HEK293 (cell line): ENCODE results near the gene ATP8A2.

Source experiments
- ATF2 ChIP-seq: fragments of 450-650 bp; formaldehyde crosslinking; IDR thresholded peaks from 2 replicates; pipeline ENCODE4 v1.5.1; 2016; ENCODE audit warnings: missing biosample characterization, missing genetic modification characterization, low read depth
- CTCF ChIP-seq: fragments of 450-650 bp; formaldehyde crosslinking; IDR thresholded peaks from 2 replicates; pipeline ENCODE4 v1.5.1; 2016; ENCODE audit warnings: missing biosample characterization, missing genetic modification characterization
- PATZ1 ChIP-seq: fragments of 450-650 bp; formaldehyde crosslinking; IDR thresholded peaks from 2 replicates; pipeline ENCODE4 v1.5.1; 2016; ENCODE audit warnings: missing biosample characterization, missing genetic modification characterization
- SETDB1 ChIP-seq: IDR thresholded peaks from one replicate; pipeline ENCODE4 v1.6.1; 2017; ENCODE audit warnings: mild to moderate bottlenecking, low read length, moderate library complexity, mixed read lengths; ENCODE audit not compliant: insufficient read length
- TRIM28 ChIP-seq: IDR thresholded peaks from 2 replicates; pipeline ENCODE4 v1.6.1; 2011; ENCODE audit warnings: low read length, control low read depth, borderline replicate concordance
- TSHZ1 ChIP-seq: fragments of 450-650 bp; formaldehyde crosslinking; IDR thresholded peaks from 2 replicates; pipeline ENCODE4 v1.5.1; 2016; ENCODE audit warnings: missing biosample characterization, missing genetic modification characterization, borderline replicate concordance
- ZBTB17 ChIP-seq: fragments of 450-650 bp; formaldehyde crosslinking; IDR thresholded peaks from 2 replicates; pipeline ENCODE4 v1.5.1; 2016; ENCODE audit warnings: missing biosample characterization, missing genetic modification characterization
- ZNF140 ChIP-seq: fragments of 450-650 bp; formaldehyde crosslinking; IDR thresholded peaks from 2 replicates; pipeline ENCODE4 v1.5.1; 2016; ENCODE audit warnings: missing biosample characterization, missing genetic modification characterization
- ZNF274 ChIP-seq, 2 experiments: fragments of 200-500 bp in 1 of 2; fragments of 450-650 bp in 1 of 2; sonication (Bioruptor generic) in 1 of 2; formaldehyde crosslinking in 1 of 2; IDR thresholded peaks; 2 replicates each; pipeline versions ENCODE4 v1.5.1 to v1.6.1; 2014 to 2016; ENCODE audit warnings: borderline replicate concordance in 1 of 2, inconsistent platforms in 1 of 2, low read length in 1 of 2, missing biosample characterization in 1 of 2, missing genetic modification characterization in 1 of 2
- ZNF449 ChIP-seq: fragments of 450-650 bp; formaldehyde crosslinking; IDR thresholded peaks from 2 replicates; pipeline ENCODE4 v1.5.1; 2017; ENCODE audit warnings: missing biosample characterization, mild to moderate bottlenecking, missing genetic modification characterization, moderate library complexity
- ZNF473 ChIP-seq: fragments of 450-650 bp; formaldehyde crosslinking; IDR thresholded peaks from 2 replicates; pipeline ENCODE4 v1.5.1; 2017; ENCODE audit warnings: missing biosample characterization, missing genetic modification characterization
- ZNF561 ChIP-seq: fragments of 450-650 bp; IDR thresholded peaks from 2 replicates; pipeline ENCODE4 v1.5.1; 2018; ENCODE audit warnings: missing biosample characterization, missing genetic modification characterization, borderline replicate concordance

GRCh38 chr13:25967144-25967543 lies 595.4 kb downstream of the ATP8A2 start:
- no peak for TF ChIP-seq PATZ1 (tag by site-specific recombination)
- no peak for TF ChIP-seq TRIM28
- TF ChIP-seq CTCF, result no peak
- no peak for TF ChIP-seq ZBTB17 (tag by site-specific recombination)
- TF ChIP-seq ZNF561 (tag by site-specific recombination), result no peak
- no peak for TF ChIP-seq ZNF274 (IDR thresholded peaks at IDR 0.05; ENCODE audit: low read length)
- TF ChIP-seq ZNF274 (tag by site-specific recombination; IDR thresholded peaks at IDR 0.05; ENCODE audit: borderline replicate concordance), result no peak
- TF ChIP-seq SETDB1, result no peak
- no peak for TF ChIP-seq ZNF449 (tag by site-specific recombination)
- no peak for TF ChIP-seq ZNF140
- no peak for TF ChIP-seq ATF2 (tag by site-specific recombination)
- no peak for TF ChIP-seq TSHZ1 (tag by site-specific recombination)
- TF ChIP-seq ZNF473, result no peak
